Endodermal cell (in vitro differentiated cells): Measurements from ENCODE around the gene DNAJC3. TPM values are rescaled to one million over a fixed set of nuclear protein-coding genes. Genes with fewer than 3 reads are reported as not detected.
"Not testable (repeated sequence)": the region's sequence is repeated elsewhere in the genome, so short reads cannot be mapped to it uniquely, and the experiment has no call there.

Experiments
- DNase-seq: peaks from one replicate; pipeline ENCODE4 v3.0.0-alpha.2; 2017
- H3K27ac ChIP-seq: 2 replicates; pipeline ENCODE4 v1.5.1; 2013; ENCODE audit warnings: mild to moderate bottlenecking, low read depth, low read length, moderate library complexity
- H3K27me3 ChIP-seq: 2 replicates; pipeline ENCODE4 v1.6.1; 2013; ENCODE audit warnings: mild to moderate bottlenecking, low read length, moderate library complexity; ENCODE audit not compliant: insufficient read depth, control insufficient read depth, poor library complexity, severe bottlenecking
- H3K36me3 ChIP-seq: 2 replicates; pipeline ENCODE4 v1.7.0; 2013; ENCODE audit warnings: mild to moderate bottlenecking, low read length, moderate library complexity; ENCODE audit not compliant: control insufficient read depth, insufficient read depth
- H3K4me1 ChIP-seq: one replicate; pipeline ENCODE4 v1.7.0; 2013; ENCODE audit warnings: low read length; ENCODE audit not compliant: control insufficient read depth, insufficient read depth
- H3K4me3 ChIP-seq: 2 replicates; pipeline ENCODE4 v1.5.1; 2013; ENCODE audit warnings: mild to moderate bottlenecking, low read length, moderate library complexity
- H3K9ac ChIP-seq: 2 replicates; pipeline ENCODE4 v1.6.1; 2013; ENCODE audit warnings: mild to moderate bottlenecking, low read length, moderate library complexity; ENCODE audit not compliant: poor library complexity, severe bottlenecking; ENCODE audit errors: extremely low read depth
- H3K9me3 ChIP-seq: 2 replicates; pipeline ENCODE4 v1.6.1; 2013; ENCODE audit warnings: mild to moderate bottlenecking, low read length, moderate library complexity; ENCODE audit not compliant: control insufficient read depth
- H3K27ac Mint-ChIP-seq: 2 replicates; pipeline ENCODE4 v1.8.0; 2020; ENCODE audit warnings: mixed read lengths
- H3K27me3 Mint-ChIP-seq: 2 replicates; pipeline ENCODE4 v1.8.0; 2021; ENCODE audit warnings: mild to moderate bottlenecking, mixed read lengths; ENCODE audit not compliant: insufficient read depth
- H3K36me3 Mint-ChIP-seq: 2 replicates; pipeline ENCODE4 v1.8.0; 2020; ENCODE audit warnings: low read depth, mixed read lengths
- H3K4me1 Mint-ChIP-seq: 2 replicates; pipeline ENCODE4 v1.8.0; 2020; ENCODE audit warnings: mixed read lengths
- H3K4me3 Mint-ChIP-seq: 2 replicates; pipeline ENCODE4 v1.8.0; 2020; ENCODE audit warnings: mild to moderate bottlenecking, moderate library complexity, mixed read lengths
- H3K9me3 Mint-ChIP-seq: 2 replicates; pipeline ENCODE4 v1.8.0; 2020; ENCODE audit warnings: mild to moderate bottlenecking, mixed read lengths
- CTCF ChIP-seq: fragments of 200-600 bp; sonication (generic); conservative IDR thresholded peaks from 2 replicates; pipeline ENCODE4 v1.5.0; 2021; ENCODE audit warnings: antibody characterized with exemption, mild to moderate bottlenecking
- WGBS, 2 experiments: methylation state at CpG; one replicate each; pipeline versions ENCODE4 v1.1.5 to v1.1.7; 2013; ENCODE audit warnings: missing lambda C conversion rate in 2 of 2, mixed read lengths in 1 of 2; ENCODE audit not compliant: insufficient coverage in 1 of 2, insufficient read length in 1 of 2; 5-methylcytosine and 5-hydroxymethylcytosine counted together
- total RNA-seq, 2 donors: library from RNA; stranded (reverse); fragmentation: NEBNext Ultra II Directional in 1 of 2; extraction: Animal tissue kit (Norgen Biotek cat#: 25700) in 1 of 2; gene quantifications; 2 replicates in 1 of 2; 3 replicates in 1 of 2; pipeline ENCODE4 v1.2.1, GENCODE V29; 2021

Gene DNAJC3
- total RNA-seq, 2 donors from 2014 or later: 20.6 to 31.5 TPM

DNA sequence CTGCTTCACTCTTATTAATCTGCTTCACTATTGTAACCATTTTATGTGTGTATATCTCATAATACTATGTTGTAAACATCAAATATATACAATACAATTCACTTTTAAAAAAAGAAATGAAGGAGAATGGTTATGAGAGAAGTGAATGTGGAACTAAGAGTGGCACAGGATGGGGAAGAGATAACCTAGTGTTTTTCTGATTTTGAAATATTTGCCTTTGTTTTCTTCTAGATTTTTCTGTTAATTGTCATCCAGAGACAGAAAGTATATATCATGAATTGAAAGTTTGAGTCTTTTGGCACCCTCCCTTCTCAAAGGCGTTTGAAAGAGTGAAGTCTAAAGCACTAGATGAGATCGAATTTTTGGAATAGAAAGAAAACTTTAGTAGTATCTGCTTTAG lies 2.8 kb downstream of the DNAJC3 start:
- H3K4me3 Mint-ChIP-seq: no peak overlapping the region

GRCh38 chr13:95684418-95684817 lies 7.5 kb downstream of the DNAJC3 start:
- peak; percentile 56 for DNase-seq
- Mint-ChIP-seq H3K4me1 (peaks cover 28% of the 10 kb centered on the region), H3K27ac (peak overlapping the region; percentile 67), H3K4me3 (no peak overlapping the region), H3K9me3 (peaks cover 30% of the 10 kb centered on the region), H3K36me3 (peaks cover 24% of the 10 kb centered on the region), H3K27me3 (no peaks in the 10 kb centered on the region)
- H3K9ac ChIP-seq: no peak overlapping the region
- H3K27ac ChIP-seq: no peak overlapping the region
- no peak for TF ChIP-seq CTCF
- H3K9me3 ChIP-seq: peaks cover 27% of the 10 kb centered on the region
- H3K4me3 ChIP-seq: no peak overlapping the region
- H3K4me1 ChIP-seq: no peaks in the 10 kb centered on the region
- no peaks in the 10 kb centered on the region for H3K36me3 ChIP-seq
- 54 to 83% methylated on average over 1 to 2 of the region's 2 CpGs for whole genome bisulfite sequencing, 2 experiments
- H3K27me3 ChIP-seq: no peaks in the 10 kb centered on the region

More for the DNA sequence above, 2.8 kb downstream of the DNAJC3 start:
- DNase-seq: no peak
- Mint-ChIP-seq H3K27me3 (no peaks in the 10 kb centered on the region), H3K36me3 (peaks cover 4% of the 10 kb centered on the region), H3K4me1 (peaks cover 45% of the 10 kb centered on the region), H3K9me3 (no peaks in the 10 kb centered on the region), H3K27ac (no peak overlapping the region)
- H3K9me3 ChIP-seq: peaks cover under 1% of the 10 kb centered on the region
- no peaks in the 10 kb centered on the region for H3K36me3 ChIP-seq
- H3K27ac ChIP-seq: no peak overlapping the region
- 81 to 82% methylated on average over 2 of the region's 2 CpGs for WGBS, 2 experiments
- no peak for TF ChIP-seq CTCF
- peak overlapping the region; percentile 94 for H3K4me3 ChIP-seq
- no peaks in the 10 kb centered on the region for H3K4me1 ChIP-seq
- no peaks in the 10 kb centered on the region for H3K27me3 ChIP-seq
- no peak overlapping the region for H3K9ac ChIP-seq

DNA sequence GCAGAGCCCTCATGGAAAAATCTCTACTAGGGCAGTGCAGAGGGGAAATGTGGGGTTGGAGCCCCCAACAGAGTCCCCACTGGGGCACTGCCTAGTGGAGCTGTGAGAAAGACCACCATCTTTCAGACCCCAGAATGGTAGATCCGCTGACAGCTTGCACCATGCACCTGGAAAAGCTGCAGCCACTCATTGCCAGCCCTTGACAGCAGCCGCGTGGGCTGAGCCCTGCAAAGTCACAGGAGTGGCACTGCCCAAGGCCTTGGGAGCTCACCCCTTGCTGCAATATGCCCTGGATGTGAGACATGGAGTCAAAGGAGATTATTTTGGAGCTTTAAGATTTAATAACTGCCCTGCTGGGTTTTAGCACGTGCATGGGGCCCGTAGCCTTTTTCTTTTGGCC lies 8.0 kb downstream of the DNAJC3 start:
- not testable (repeated sequence) for H3K27me3 ChIP-seq, DNase-seq, H3K4me3 ChIP-seq, H3K36me3 ChIP-seq, H3K27ac Mint-ChIP-seq, H3K27ac ChIP-seq, H3K9ac ChIP-seq, H3K4me1 ChIP-seq, H3K27me3 Mint-ChIP-seq, H3K4me3 Mint-ChIP-seq
- 86 to 96% methylated on average over 5 of the region's 5 CpGs for WGBS, 2 experiments
- Mint-ChIP-seq H3K36me3 (peaks cover 28% of the 10 kb centered on the region), H3K4me1 (peaks cover 25% of the 10 kb centered on the region), H3K9me3 (peaks cover 35% of the 10 kb centered on the region)
- H3K9me3 ChIP-seq: peaks cover 27% of the 10 kb centered on the region

DNA sequence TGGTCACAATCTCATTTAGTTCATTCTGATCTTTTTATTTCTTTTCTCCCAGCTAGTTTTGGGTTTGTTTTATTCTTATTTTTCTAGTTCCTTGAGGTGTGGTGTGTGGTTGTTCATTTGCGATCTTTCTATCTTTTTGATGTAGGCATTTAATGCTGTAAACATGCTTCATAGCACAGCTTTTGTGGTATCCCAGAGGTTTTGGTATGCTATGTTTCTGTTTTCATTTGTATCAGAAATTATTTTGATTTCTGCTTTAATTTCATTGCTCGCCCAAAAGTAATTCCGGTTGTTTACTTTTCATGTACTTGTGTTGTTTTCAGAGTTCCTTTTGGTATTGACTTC lies 12.6 kb downstream of the DNAJC3 start:
- Histone ChIP-seq H3K27me3 (no peaks in the 10 kb centered on the region), H3K27ac (no peak overlapping the region), H3K36me3 (no peaks in the 10 kb centered on the region), H3K4me3 (no peak overlapping the region), H3K4me1 (no peaks in the 10 kb centered on the region), H3K9me3 (peaks cover 27% of the 10 kb centered on the region), H3K9ac (no peak overlapping the region)
- no peak overlapping the region for H3K27ac Mint-ChIP-seq
- DNase-seq: no peak
- no peak overlapping the region for H3K4me3 Mint-ChIP-seq
- H3K4me1 Mint-ChIP-seq: peaks cover 6% of the 10 kb centered on the region
- TF ChIP-seq CTCF: no peak
- peaks cover 32% of the 10 kb centered on the region for H3K36me3 Mint-ChIP-seq
- peaks cover 39% of the 10 kb centered on the region for H3K9me3 Mint-ChIP-seq
- no peaks in the 10 kb centered on the region for H3K27me3 Mint-ChIP-seq
- 93% methylated on average over 3 of the region's 3 CpGs; no CpG with 5 or more reads in 1 of the 2 experiments for WGBS, 2 experiments

GRCh38 chr13:95690986-95691385 lies 14.0 kb downstream of the DNAJC3 start:
- H3K36me3 ChIP-seq, H3K4me3 ChIP-seq, H3K4me1 Mint-ChIP-seq, H3K27me3 ChIP-seq, H3K27me3 Mint-ChIP-seq, H3K27ac ChIP-seq, H3K4me3 Mint-ChIP-seq, H3K4me1 ChIP-seq, H3K27ac Mint-ChIP-seq, DNase-seq, H3K9ac ChIP-seq: not testable (repeated sequence)
- H3K9me3 ChIP-seq: peaks cover 17% of the 10 kb centered on the region
- H3K36me3 Mint-ChIP-seq: peaks cover 25% of the 10 kb centered on the region
- 97% methylated on average over 18 of the region's 28 CpGs; no CpG with 5 or more reads in 1 of the 2 experiments for WGBS, 2 experiments
- H3K9me3 Mint-ChIP-seq: peaks cover 29% of the 10 kb centered on the region
